KOPT-K1 (cell line): ENCODE data around the gene IRF7.

Source experiments
- H3K27ac ChIP-seq: fragments of 200-600 bp; sonication (generic); 2 replicates; pipeline ENCODE4 v1.5.1; 2016; ENCODE audit warnings: antibody characterized with exemption, mild to moderate bottlenecking, low read depth, low read length; ENCODE audit not compliant: poor library complexity, severe bottlenecking
- H3K36me3 ChIP-seq: fragments of 200-600 bp; sonication (generic); 2 replicates; pipeline ENCODE4 v1.5.1; 2017; ENCODE audit warnings: antibody characterized with exemption, mild to moderate bottlenecking, low read length, moderate library complexity; ENCODE audit not compliant: insufficient read depth
- H3K9me3 ChIP-seq: fragments of 200-600 bp; sonication (generic); 2 replicates; pipeline ENCODE4 v1.5.1; 2017; ENCODE audit warnings: antibody characterized with exemption, low read length, mild to moderate bottlenecking; ENCODE audit not compliant: insufficient read depth, poor library complexity, severe bottlenecking

The IRF7 gene

DNA sequence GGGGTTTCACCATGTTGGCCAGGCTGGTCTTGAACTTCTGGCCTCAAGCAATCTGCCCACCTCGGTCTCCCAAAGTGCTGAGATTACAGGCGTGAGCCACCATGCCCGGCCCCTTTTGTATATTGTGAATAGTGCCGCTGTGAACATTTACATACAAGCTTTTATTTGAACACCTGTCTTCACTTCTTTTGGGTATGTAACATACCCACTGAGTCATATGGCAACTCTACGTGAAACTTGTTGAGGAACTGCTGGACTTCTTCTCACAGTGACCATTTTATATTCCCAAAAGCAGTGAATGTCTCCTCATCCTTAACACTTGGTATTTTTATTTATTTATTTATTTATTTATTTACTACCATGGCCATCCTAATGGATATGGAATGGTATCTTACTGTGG lies 15.1 kb upstream of the IRF7 start:
- H3K36me3 ChIP-seq: peaks cover 5% of the 10 kb centered on the region; the same call in 1 of the 2 replicates
- no peaks in the 10 kb centered on the region for H3K9me3 ChIP-seq
- no peak overlapping the region for H3K27ac ChIP-seq

DNA sequence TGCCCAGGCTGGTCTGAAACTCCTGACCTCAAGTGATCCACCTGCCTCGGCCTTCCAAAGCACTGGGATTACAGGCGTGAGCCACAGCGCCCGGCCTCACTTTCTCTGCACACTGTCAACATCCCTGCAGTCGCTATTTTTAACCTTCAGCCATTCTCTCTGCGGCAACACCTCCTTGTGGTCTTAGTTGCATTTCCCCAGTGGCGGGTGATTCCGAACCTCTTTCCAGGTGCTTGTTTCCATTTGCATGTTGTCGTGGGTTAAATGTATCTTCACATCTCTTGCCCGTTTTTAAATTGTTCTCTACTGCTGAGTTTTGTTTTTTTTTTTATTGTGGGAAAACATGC lies 13.5 kb upstream of the IRF7 start:
- H3K9me3 ChIP-seq: no peaks in the 10 kb centered on the region
- H3K36me3 ChIP-seq: peaks cover 5% of the 10 kb centered on the region; the same call in 1 of the 2 replicates
- H3K27ac ChIP-seq: no peak overlapping the region

GRCh38 chr11:628056-628455 lies 12.3 kb upstream of the IRF7 start:
- no peak overlapping the region for H3K27ac ChIP-seq
- H3K36me3 ChIP-seq: peaks cover 5% of the 10 kb centered on the region; the same call in 1 of the 2 replicates
- H3K9me3 ChIP-seq: no peaks in the 10 kb centered on the region

DNA sequence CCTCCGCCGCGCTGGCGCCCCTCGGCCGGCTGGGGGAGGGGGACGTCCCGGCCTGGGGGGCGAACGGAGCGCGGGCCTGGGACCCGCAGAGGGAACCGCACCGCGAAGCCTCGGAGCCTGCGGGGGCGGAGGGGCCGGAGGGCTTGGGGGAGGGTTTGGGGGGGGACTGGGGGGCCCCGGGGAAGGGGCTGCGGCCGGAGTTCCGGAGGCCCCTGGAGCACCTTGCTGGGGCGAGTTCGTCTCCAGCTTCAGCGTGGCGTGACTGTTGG lies 11.5 kb upstream of the IRF7 start:
- Histone ChIP-seq H3K27ac (no peak overlapping the region), H3K36me3 (peaks cover 5% of the 10 kb centered on the region), H3K9me3 (no peaks in the 10 kb centered on the region)

GRCh38 chr11:626475-627307 lies 10.9 kb upstream of the IRF7 start, which contains the start of gene SCT:
Gene SCT, minus strand, starts transcription at chr11:627181. Its CDS starts 38 bp downstream, at chr11:627143.
- H3K27ac ChIP-seq: no peak within 1 kb of the TSS
- no peaks in the 10 kb centered on the region for H3K9me3 ChIP-seq
- H3K36me3 ChIP-seq: no peaks in the 10 kb centered on the region; the same call in none of the 2 replicates

DNA sequence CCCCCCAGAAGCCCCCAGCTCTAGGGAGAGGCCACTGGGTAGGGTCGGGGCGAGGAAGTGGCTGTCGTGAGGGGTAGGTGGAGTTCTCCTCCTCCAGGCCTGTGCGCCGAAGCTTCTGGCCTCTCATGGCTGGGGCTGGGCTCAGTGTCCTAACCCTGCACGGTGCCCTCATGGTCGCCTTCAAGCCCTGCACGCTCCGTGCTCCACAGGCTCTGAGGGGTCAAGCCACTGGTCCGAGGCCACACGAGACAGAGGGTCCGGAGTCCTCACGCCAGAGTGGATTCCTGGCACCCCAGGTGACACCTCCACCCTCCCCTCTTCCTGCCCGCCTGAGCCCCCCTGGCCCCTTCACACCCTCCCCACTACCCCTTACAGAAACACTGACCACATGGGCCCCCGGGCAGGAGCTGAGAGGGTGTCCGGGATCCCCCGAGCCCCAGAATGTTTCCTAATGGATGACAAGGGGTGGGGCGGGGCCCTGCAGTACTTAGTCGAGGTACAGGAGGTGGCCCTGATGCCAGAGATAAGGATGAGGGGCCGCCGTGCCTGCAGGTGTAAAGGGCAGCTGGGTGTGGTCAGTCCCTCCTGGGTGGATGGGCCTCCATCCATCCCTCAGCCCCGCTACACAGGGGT lies 10.0 kb upstream of the IRF7 start:
- H3K27ac ChIP-seq: no peak overlapping the region
- H3K9me3 ChIP-seq: no peaks in the 10 kb centered on the region
- H3K36me3 ChIP-seq: no peaks in the 10 kb centered on the region; the same call in 1 of the 2 replicates

DNA sequence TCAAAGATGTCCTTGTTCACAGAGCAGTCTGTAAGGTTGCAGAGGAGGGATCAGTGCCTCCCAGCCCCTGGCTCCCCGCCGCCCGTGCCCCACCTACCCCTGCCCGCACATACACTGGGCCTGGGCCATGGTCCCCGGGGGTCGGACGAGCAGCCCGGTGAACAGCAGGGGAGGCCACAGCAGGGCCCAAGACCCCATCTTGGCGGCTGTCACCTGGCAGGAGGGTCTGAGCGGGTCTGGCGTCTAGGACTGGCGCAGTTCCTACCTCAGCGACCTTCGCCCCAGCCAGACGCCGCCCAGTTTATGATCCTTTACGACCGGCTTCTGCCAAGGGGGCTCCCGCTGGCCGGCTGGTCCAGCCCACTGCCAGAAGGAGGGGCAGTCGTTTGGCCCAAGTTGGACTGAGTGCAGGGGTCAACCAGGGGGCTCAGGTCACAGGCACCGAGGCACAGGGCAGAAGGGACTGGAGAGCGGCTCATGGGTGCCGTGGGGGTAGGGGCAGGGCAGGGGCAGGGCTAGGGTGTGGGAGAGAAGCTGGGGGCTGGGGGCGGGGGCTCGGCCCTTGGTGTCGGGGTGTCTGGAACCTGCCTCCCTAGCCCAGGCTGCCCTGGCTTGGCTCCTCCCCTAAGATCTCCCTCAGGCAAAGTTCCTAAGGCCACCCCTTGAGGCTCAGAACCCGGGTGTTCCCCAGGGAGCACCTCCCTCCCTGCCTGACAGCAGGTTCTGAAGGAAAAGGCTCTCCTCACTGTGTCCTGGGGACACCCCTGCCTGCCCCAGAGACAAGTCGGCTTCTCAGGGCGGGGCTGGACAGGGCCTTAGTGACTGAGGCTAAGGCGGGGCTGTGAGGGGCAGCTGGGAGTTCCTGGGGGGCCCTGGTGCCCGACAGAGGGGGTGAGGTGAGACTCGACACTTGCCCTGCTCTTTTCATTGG lies 9.2 kb upstream of the IRF7 start, which contains the start of gene CDHR5:
TSS of gene CDHR5 (minus strand) at position 251 of the 931 bp plus-strand sequence. CDS start at position 198, 53 bp downstream.
- no peak within 1 kb of the TSS for H3K27ac ChIP-seq
- no peaks in the 10 kb centered on the region; the same call in 1 of the 2 replicates for H3K36me3 ChIP-seq
- no peaks in the 10 kb centered on the region for H3K9me3 ChIP-seq

DNA sequence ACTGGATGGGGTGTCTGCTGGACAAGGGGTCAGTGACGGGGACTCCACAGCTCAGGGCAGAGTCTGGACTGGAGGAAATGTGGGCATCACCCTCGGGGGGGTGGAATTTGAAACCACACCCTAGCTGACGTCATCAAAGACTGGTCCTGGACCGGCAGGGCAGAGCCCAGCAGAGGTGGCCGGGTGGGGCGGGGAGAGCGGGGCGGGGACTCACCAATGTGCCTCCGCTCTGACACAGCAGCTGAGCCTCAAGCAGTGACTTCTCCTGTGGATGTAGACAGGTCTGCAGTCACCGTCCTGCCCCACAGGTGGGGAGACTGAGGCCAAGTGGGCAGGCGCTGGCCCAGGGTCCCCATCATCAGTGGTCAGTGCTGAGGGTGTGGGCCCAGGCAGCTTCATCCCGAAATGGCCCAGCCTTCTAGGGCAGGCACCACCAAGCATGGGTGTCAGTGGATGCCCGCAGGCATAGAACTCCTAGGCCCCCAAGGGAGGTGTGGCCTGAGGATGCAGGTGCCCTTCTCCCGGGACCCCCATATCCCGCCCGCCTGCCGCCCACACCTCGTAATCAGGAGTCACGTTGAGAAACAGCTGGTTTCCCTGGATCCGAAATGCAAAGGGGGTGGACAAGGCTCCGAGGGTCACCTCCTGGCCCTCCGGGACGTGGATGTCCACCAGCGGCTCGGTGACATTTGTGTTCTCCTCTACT lies 8.4 kb upstream of the IRF7 start:
- H3K36me3 ChIP-seq: no peaks in the 10 kb centered on the region; the same call in 1 of the 2 replicates
- H3K27ac ChIP-seq: no peak overlapping the region
- no peaks in the 10 kb centered on the region for H3K9me3 ChIP-seq

GRCh38 chr11:623349-623869 lies 7.7 kb upstream of the IRF7 start:
- no peak overlapping the region for H3K27ac ChIP-seq
- no peaks in the 10 kb centered on the region for H3K9me3 ChIP-seq
- H3K36me3 ChIP-seq: peaks cover 4% of the 10 kb centered on the region; the same call in 1 of the 2 replicates

DNA sequence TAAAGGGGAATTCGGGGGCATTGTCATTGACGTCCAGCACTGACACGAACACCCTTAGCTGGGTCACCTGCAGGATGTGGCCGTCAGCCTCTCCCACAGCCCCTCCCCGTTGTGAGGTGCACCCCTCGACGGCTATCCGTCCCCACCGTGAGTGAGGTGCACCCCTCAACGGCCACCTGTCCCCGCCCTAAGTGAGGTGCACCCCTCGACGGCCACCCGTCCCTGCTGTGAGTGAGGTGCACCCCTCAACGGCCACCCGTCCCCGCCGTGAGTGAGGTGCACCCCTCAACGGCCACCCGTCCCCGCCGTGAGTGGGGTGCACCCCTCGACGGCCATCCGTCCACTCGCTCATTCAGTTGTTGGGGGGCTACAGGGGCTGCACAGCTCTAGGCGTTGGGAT lies 6.1 kb upstream of the IRF7 start:
- no peak overlapping the region for H3K27ac ChIP-seq
- peaks cover 18% of the 10 kb centered on the region; the same call in 1 of the 2 replicates for H3K36me3 ChIP-seq
- no peaks in the 10 kb centered on the region for H3K9me3 ChIP-seq

- Histone ChIP-seq H3K9me3 (no peaks in the 10 kb centered on the region), H3K27ac (no peak overlapping the region), H3K36me3 (peaks cover 18% of the 10 kb centered on the region; the same call in 1 of the 2 replicates)
Observed at GRCh38 chr11:620935-621814, 5.4 kb upstream of the IRF7 start.

DNA sequence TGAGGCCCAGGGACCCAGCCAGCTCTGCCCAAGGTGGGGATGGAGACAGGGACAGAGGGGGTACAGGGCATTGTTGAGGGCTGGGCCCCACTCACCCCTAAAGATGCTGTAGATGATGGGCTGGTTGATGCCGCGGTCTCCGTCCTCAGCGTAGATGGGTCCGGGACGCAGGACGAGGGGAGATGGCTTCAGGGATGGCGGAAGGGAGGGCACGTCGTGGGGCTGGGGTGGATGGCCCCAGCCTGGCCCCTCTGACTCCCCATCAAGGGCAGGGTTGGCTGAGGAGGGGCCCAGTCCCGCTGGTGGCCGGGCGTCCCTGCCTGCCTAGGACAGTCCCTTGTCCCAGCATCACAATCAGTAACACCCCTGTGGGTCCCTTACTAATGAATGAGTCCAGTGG lies 4.5 kb upstream of the IRF7 start:
- H3K9me3 ChIP-seq: no peaks in the 10 kb centered on the region
- H3K27ac ChIP-seq: no peak overlapping the region
- H3K36me3 ChIP-seq: peaks cover 18% of the 10 kb centered on the region; the same call in 1 of the 2 replicates

GRCh38 chr11:619628-620050 lies 3.9 kb upstream of the IRF7 start:
- Histone ChIP-seq H3K27ac (no peak overlapping the region), H3K9me3 (no peaks in the 10 kb centered on the region), H3K36me3 (peaks cover 18% of the 10 kb centered on the region; the same call in 1 of the 2 replicates)
